Measurements from ENCODE around the gene MRPL14.

MRPL14 gene

DNA sequence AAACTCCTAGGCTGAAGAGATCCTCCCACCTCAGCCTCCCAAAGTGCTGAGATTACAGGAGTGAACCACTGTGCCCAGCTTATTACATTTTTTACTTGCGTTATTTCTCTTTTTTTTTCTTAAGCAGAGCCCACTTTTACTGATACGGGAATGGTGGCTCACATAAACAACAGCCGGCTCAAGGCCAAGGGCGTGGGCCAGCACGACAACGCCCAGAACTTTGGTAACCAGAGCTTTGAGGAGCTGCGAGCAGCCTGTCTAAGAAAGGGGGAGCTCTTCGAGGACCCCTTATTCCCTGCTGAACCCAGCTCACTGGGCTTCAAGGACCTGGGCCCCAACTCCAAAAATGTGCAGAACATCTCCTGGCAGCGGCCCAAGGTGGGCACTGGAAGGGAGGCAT, 41.9 kb upstream of the MRPL14 start:
- ATAC-seq, result no peak
- TF ChIP-seq BACH2 (CRISPR knock-in tag; IDR thresholded peaks at IDR 0.05; ENCODE audit: borderline replicate concordance), result no peak
- TF ChIP-seq CSDC2 (CRISPR knock-in tag; IDR thresholded peaks at IDR 0.05), result no peak
- no peak for TF ChIP-seq ZFP3 (CRISPR knock-in tag; IDR thresholded peaks at IDR 0.05)
- no peak for TF ChIP-seq ZNF8 (CRISPR knock-in tag; IDR thresholded peaks at IDR 0.05)
- no peak for TF ChIP-seq PPARA (CRISPR knock-in tag; IDR thresholded peaks at IDR 0.05; ENCODE audit: borderline replicate concordance)
- no peak for TF ChIP-seq ISL1 (CRISPR knock-in tag; IDR thresholded peaks at IDR 0.05)
- TF ChIP-seq ZNF70 (CRISPR knock-in tag; IDR thresholded peaks at IDR 0.05), result no peak
- TF ChIP-seq, protein P1, sequence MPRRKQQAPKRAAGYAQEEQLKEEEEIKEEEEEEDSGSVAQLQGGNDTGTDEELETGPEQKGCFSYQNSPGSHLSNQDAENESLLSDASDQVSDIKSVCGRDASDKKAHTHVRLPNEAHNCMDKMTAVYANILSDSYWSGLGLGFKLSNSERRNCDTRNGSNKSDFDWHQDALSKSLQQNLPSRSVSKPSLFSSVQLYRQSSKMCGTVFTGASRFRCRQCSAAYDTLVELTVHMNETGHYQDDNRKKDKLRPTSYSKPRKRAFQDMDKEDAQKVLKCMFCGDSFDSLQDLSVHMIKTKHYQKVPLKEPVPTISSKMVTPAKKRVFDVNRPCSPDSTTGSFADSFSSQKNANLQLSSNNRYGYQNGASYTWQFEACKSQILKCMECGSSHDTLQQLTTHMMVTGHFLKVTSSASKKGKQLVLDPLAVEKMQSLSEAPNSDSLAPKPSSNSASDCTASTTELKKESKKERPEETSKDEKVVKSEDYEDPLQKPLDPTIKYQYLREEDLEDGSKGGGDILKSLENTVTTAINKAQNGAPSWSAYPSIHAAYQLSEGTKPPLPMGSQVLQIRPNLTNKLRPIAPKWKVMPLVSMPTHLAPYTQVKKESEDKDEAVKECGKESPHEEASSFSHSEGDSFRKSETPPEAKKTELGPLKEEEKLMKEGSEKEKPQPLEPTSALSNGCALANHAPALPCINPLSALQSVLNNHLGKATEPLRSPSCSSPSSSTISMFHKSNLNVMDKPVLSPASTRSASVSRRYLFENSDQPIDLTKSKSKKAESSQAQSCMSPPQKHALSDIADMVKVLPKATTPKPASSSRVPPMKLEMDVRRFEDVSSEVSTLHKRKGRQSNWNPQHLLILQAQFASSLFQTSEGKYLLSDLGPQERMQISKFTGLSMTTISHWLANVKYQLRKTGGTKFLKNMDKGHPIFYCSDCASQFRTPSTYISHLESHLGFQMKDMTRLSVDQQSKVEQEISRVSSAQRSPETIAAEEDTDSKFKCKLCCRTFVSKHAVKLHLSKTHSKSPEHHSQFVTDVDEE (CRISPR knock-in tag; IDR thresholded peaks at IDR 0.05), result no peak
- TF ChIP-seq ZNF565 (CRISPR knock-in tag; conservative IDR thresholded peaks at IDR 0.05; ENCODE audit: low read depth), result no peak
- TF ChIP-seq ZFP30 (CRISPR knock-in tag; IDR thresholded peaks at IDR 0.05), result no peak
- TF ChIP-seq ARNTL (CRISPR knock-in tag; IDR thresholded peaks at IDR 0.05; ENCODE audit: borderline replicate concordance, low read depth), result no peak
- TF ChIP-seq, protein P2, sequence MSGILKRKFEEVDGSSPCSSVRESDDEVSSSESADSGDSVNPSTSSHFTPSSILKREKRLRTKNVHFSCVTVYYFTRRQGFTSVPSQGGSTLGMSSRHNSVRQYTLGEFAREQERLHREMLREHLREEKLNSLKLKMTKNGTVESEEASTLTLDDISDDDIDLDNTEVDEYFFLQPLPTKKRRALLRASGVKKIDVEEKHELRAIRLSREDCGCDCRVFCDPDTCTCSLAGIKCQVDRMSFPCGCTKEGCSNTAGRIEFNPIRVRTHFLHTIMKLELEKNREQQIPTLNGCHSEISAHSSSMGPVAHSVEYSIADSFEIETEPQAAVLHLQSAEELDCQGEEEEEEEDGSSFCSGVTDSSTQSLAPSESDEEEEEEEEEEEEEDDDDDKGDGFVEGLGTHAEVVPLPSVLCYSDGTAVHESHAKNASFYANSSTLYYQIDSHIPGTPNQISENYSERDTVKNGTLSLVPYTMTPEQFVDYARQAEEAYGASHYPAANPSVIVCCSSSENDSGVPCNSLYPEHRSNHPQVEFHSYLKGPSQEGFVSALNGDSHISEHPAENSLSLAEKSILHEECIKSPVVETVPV (CRISPR knock-in tag; IDR thresholded peaks at IDR 0.05), result no peak
- TF ChIP-seq, protein P3, sequence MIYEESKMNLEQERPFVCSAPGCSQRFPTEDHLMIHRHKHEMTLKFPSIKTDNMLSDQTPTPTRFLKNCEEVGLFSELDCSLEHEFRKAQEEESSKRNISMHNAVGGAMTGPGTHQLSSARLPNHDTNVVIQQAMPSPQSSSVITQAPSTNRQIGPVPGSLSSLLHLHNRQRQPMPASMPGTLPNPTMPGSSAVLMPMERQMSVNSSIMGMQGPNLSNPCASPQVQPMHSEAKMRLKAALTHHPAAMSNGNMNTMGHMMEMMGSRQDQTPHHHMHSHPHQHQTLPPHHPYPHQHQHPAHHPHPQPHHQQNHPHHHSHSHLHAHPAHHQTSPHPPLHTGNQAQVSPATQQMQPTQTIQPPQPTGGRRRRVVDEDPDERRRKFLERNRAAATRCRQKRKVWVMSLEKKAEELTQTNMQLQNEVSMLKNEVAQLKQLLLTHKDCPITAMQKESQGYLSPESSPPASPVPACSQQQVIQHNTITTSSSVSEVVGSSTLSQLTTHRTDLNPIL (CRISPR knock-in tag; IDR thresholded peaks at IDR 0.05; ENCODE audit: low read depth), result no peak
- TF ChIP-seq TCF4 (CRISPR knock-in tag; IDR thresholded peaks at IDR 0.05; ENCODE audit: borderline replicate concordance), result no peak
- no peak for TF ChIP-seq SNAI2 (CRISPR knock-in tag; IDR thresholded peaks at IDR 0.05)
- TF ChIP-seq RARB (CRISPR knock-in tag; IDR thresholded peaks at IDR 0.05), result no peak
- TF ChIP-seq OSR1 (CRISPR knock-in tag; IDR thresholded peaks at IDR 0.05), result no peak
- no peak for TF ChIP-seq GLIS3 (CRISPR knock-in tag; IDR thresholded peaks at IDR 0.05)
- no peak for TF ChIP-seq TOX (CRISPR knock-in tag; IDR thresholded peaks at IDR 0.05; ENCODE audit: borderline replicate concordance)
- TF ChIP-seq ESRRG (CRISPR knock-in tag; IDR thresholded peaks at IDR 0.05), result no peak

DNA sequence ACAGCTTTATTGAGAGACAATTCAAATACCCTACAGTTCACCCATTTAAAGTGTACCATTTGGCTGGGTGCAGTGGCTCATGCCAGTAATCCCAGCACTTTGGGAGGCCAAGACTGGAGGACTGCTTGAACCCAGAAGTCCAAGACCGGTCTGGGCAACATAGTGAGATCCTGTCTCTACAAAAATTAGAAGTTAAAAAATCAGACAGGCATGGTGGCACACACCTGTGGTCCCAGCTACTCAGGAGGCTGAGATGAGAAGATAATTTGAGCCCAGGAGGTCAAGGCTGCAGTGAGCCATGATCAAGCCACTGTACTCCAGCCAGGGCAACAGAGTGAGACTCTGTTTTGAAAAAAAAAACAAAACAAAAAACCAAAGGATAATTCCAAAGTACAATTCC, 40.3 kb upstream of the MRPL14 start:
- TF ChIP-seq TOX (CRISPR knock-in tag; IDR thresholded peaks at IDR 0.05; ENCODE audit: borderline replicate concordance) (no peak), ZNF565 (CRISPR knock-in tag; conservative IDR thresholded peaks at IDR 0.05; ENCODE audit: low read depth) (no peak), ISL1 (CRISPR knock-in tag; IDR thresholded peaks at IDR 0.05) (no peak), ZFP30 (CRISPR knock-in tag; IDR thresholded peaks at IDR 0.05) (no peak)
- TF ChIP-seq, protein P4, sequence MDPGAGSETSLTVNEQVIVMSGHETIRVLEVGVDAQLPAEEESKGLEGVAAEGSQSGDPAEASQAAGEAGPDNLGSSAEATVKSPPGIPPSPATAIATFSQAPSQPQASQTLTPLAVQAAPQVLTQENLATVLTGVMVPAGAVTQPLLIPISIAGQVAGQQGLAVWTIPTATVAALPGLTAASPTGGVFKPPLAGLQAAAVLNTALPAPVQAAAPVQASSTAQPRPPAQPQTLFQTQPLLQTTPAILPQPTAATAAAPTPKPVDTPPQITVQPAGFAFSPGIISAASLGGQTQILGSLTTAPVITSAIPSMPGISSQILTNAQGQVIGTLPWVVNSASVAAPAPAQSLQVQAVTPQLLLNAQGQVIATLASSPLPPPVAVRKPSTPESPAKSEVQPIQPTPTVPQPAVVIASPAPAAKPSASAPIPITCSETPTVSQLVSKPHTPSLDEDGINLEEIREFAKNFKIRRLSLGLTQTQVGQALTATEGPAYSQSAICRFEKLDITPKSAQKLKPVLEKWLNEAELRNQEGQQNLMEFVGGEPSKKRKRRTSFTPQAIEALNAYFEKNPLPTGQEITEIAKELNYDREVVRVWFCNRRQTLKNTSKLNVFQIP (CRISPR knock-in tag; IDR thresholded peaks at IDR 0.05; ENCODE audit: borderline replicate concordance, low read depth), result no peak
- TF ChIP-seq, protein P2 (CRISPR knock-in tag; IDR thresholded peaks at IDR 0.05), result no peak
- TF ChIP-seq, protein P5, sequence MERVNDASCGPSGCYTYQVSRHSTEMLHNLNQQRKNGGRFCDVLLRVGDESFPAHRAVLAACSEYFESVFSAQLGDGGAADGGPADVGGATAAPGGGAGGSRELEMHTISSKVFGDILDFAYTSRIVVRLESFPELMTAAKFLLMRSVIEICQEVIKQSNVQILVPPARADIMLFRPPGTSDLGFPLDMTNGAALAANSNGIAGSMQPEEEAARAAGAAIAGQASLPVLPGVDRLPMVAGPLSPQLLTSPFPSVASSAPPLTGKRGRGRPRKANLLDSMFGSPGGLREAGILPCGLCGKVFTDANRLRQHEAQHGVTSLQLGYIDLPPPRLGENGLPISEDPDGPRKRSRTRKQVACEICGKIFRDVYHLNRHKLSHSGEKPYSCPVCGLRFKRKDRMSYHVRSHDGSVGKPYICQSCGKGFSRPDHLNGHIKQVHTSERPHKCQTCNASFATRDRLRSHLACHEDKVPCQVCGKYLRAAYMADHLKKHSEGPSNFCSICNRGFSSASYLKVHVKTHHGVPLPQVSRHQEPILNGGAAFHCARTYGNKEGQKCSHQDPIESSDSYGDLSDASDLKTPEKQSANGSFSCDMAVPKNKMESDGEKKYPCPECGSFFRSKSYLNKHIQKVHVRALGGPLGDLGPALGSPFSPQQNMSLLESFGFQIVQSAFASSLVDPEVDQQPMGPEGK (CRISPR knock-in tag; IDR thresholded peaks at IDR 0.05; ENCODE audit: borderline replicate concordance), result no peak
- ATAC-seq, result no peak
